Measurements from ENCODE around the gene UNKL. TPM values are rescaled to one million over a fixed set of nuclear protein-coding genes. Genes with fewer than 3 reads are reported as not detected.

Gene UNKL
- total RNA-seq, 1 donor from 2014 or later: 26.2 TPM

DNA sequence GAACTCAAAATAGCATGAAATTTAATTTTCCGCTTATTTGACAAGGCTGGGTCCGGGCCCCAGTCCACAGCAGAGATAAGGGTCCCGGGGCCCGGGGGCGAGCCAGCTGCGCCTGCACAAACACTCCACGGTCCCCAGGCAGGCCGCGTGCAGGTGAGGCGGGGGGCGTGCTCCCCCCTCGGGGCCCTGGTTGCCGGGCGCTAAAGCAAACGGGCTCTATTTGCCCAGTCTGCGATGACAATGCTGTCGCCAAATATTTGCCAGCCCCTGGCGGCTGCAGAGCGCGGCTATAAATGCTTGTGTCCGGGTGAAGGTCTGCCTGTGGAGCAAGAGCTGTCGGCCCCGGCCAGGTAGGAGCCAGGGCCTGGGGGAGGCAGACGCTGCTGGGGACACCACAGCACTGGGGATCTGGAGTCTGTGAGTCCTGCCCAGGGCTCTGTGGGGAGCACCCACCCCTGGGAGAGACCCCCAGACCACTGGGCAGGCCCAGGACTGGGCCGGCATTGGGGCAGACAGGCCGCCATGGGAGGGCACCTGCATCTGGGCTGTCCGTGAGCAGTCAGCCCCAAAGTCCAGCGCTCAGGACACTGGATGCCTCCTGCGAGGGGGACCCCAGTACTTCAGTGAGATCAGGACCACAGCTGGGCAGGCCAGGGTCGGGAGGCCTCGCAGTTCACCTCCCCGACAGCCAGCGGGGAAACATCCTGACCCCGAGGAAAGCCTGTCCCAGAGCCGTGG is 16.4 kb upstream of the UNKL start, which contains the start of gene PERCC1:
TSS of gene PERCC1 (plus strand) at position 320 of the 738 bp plus-strand sequence. CDS start 1,516 bp downstream, outside the sequence.
- Mint-ChIP-seq H3K4me3 (no peak within 1 kb of the TSS), H3K4me1 (no peaks in the 10 kb centered on the region), H3K9me3 (no peaks in the 10 kb centered on the region), H3K27me3 (ENCODE audit: low read depth) (no peaks in the 10 kb centered on the region), H3K36me3 (ENCODE audit: low read depth) (no peaks in the 10 kb centered on the region), H3K27ac (ENCODE audit: unreplicated experiment) (peak within 1 kb of the TSS; percentile 27)
- TF ChIP-seq, protein P1, sequence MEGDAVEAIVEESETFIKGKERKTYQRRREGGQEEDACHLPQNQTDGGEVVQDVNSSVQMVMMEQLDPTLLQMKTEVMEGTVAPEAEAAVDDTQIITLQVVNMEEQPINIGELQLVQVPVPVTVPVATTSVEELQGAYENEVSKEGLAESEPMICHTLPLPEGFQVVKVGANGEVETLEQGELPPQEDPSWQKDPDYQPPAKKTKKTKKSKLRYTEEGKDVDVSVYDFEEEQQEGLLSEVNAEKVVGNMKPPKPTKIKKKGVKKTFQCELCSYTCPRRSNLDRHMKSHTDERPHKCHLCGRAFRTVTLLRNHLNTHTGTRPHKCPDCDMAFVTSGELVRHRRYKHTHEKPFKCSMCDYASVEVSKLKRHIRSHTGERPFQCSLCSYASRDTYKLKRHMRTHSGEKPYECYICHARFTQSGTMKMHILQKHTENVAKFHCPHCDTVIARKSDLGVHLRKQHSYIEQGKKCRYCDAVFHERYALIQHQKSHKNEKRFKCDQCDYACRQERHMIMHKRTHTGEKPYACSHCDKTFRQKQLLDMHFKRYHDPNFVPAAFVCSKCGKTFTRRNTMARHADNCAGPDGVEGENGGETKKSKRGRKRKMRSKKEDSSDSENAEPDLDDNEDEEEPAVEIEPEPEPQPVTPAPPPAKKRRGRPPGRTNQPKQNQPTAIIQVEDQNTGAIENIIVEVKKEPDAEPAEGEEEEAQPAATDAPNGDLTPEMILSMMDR (conservative IDR thresholded peaks at IDR 0.05): peak; percentile 30
- no peak for DNase-seq (ENCODE audit: low read depth, low spot score)

DNA sequence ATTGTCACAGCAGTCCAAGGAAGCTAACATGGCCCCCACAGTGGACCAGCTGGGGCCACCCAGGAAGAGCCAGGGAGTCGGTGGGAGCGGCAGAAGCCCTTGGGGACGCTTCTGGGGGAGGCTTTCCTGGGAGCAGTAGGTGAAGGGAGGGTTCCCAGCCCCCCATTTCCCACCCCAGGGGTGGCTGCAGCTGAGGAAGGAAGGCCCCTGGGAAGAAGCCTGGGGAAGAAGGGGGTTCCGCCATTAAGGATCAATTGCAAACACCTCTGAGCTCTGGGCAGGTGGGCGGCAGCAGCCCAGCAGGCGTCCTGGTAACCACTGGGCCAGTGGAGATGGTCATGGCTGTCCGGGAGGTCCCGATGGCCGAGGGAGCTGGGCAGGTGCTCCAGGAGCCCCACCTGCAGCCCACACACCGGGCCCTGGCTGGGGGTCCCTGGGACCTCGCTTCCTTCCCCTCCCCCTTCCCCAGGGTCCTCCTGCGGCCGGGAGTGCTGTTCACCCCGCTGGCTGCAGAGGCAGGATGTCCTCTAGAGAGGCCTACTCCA is 15.8 kb upstream of the UNKL start:
- DNase-seq (ENCODE audit: low read depth, low spot score): no peak
- no peaks in the 10 kb centered on the region for H3K36me3 Mint-ChIP-seq (ENCODE audit: low read depth)
- no peaks in the 10 kb centered on the region for H3K4me1 Mint-ChIP-seq
- TF ChIP-seq, protein P1 (conservative IDR thresholded peaks at IDR 0.05): no peak
- H3K27me3 Mint-ChIP-seq (ENCODE audit: low read depth): no peaks in the 10 kb centered on the region
- no peak overlapping the region for H3K4me3 Mint-ChIP-seq
- no peaks in the 10 kb centered on the region for H3K9me3 Mint-ChIP-seq
- H3K27ac Mint-ChIP-seq (ENCODE audit: unreplicated experiment): peak overlapping the region; percentile 27

DNA sequence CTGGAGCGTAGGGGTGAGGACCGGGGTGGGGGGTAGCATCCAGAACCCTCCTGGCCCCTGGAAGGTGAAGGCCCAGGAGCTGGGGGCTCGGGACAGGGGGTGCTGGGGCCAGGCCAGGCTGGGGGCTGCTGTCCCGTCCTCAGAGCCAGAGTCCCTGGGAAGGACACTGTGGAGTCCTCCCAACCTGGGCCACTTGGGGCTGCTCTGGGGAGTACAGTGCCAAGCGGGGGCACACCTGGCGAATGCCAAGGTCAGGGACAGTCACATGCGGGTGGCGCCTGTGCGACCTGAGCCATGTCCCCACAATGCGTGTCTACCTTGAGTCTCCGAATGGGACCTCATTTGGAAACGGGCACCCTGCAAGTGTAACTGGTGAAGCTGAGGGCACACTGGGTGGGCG is 15.1 kb upstream of the UNKL start:
- Mint-ChIP-seq H3K27me3 (ENCODE audit: low read depth) (no peaks in the 10 kb centered on the region), H3K27ac (ENCODE audit: unreplicated experiment) (no peak overlapping the region), H3K4me1 (no peaks in the 10 kb centered on the region), H3K9me3 (no peaks in the 10 kb centered on the region), H3K36me3 (ENCODE audit: low read depth) (no peaks in the 10 kb centered on the region), H3K4me3 (no peak overlapping the region)
- TF ChIP-seq, protein P1 (conservative IDR thresholded peaks at IDR 0.05): no peak
- no peak for DNase-seq (ENCODE audit: low read depth, low spot score)

DNA sequence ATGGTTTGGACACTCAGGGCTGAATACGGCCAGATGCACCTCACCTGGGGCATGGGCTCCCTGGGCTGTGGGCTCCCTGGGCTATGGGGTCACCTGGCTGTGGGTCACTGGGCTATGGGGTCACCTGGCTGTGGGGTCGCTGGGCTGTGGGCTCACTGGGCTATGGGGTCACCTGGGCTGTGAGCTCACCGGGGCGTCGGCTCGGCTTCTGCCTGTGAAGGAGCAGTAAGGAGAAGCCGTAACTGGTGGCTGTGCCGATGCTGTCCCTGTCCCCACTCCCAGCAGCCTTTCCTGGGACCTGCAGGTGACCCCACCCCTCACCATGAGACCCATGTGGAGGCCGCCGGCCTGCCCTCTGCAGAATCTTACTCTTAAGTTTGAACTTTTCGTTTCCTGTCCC is 14.5 kb upstream of the UNKL start:
- Mint-ChIP-seq H3K4me1 (no peaks in the 10 kb centered on the region), H3K4me3 (no peak overlapping the region), H3K27ac (ENCODE audit: unreplicated experiment) (no peak overlapping the region), H3K36me3 (ENCODE audit: low read depth) (no peaks in the 10 kb centered on the region), H3K27me3 (ENCODE audit: low read depth) (no peaks in the 10 kb centered on the region), H3K9me3 (no peaks in the 10 kb centered on the region)
- no peak for DNase-seq (ENCODE audit: low read depth, low spot score)
- TF ChIP-seq, protein P1 (conservative IDR thresholded peaks at IDR 0.05): no peak

DNA sequence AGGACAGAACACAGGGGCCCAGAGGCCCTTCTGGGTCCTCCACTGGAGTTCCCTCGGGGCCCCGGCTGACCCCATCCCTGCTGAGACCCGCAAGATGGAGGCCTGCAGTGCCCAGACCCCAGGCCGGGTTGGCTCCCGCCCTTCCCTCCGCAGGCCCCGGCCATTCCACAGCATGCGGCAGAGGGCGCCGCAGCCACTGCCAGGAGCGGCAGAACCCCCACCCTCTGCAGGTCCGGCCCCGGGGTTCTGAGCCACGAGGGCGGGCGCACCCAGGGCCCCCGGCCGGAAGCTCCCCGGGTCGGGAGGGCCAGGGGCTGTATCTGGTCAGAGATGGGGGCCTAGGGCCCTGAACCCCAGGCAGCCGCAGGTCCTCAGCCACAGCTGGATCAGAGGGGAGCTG is 14.0 kb upstream of the UNKL start:
- Mint-ChIP-seq H3K27me3 (ENCODE audit: low read depth) (no peaks in the 10 kb centered on the region), H3K36me3 (ENCODE audit: low read depth) (no peaks in the 10 kb centered on the region), H3K27ac (ENCODE audit: unreplicated experiment) (no peak overlapping the region), H3K4me1 (no peaks in the 10 kb centered on the region), H3K4me3 (no peak overlapping the region), H3K9me3 (no peaks in the 10 kb centered on the region)
- TF ChIP-seq, protein P1 (conservative IDR thresholded peaks at IDR 0.05): no peak
- no peak for DNase-seq (ENCODE audit: low read depth, low spot score)
